SU-DHL-6 (cell line): Measurements from ENCODE around the gene NRAP.

Experiments used
- EZH2phosphoT487 ChIP-seq: fragments of 200-600 bp; sonication (generic), shearing (Covaris generic); conservative IDR thresholded peaks from 2 replicates; pipeline ENCODE4 v1.6.1; 2018; ENCODE audit warnings: mild to moderate bottlenecking, antibody characterized with exemption, low read length, moderate library complexity, mixed read lengths
- TF ChIP-seq, protein P1 (sequence below): fragments of 200-600 bp; sonication (generic); IDR thresholded peaks from one replicate; pipeline ENCODE4 v1.5.1; 2017; ENCODE audit warnings: antibody characterized with exemption, mild to moderate bottlenecking, low read length, moderate library complexity; ENCODE audit not compliant: insufficient read depth, poor library complexity, severe bottlenecking

- TF ChIP-seq, protein P1, sequence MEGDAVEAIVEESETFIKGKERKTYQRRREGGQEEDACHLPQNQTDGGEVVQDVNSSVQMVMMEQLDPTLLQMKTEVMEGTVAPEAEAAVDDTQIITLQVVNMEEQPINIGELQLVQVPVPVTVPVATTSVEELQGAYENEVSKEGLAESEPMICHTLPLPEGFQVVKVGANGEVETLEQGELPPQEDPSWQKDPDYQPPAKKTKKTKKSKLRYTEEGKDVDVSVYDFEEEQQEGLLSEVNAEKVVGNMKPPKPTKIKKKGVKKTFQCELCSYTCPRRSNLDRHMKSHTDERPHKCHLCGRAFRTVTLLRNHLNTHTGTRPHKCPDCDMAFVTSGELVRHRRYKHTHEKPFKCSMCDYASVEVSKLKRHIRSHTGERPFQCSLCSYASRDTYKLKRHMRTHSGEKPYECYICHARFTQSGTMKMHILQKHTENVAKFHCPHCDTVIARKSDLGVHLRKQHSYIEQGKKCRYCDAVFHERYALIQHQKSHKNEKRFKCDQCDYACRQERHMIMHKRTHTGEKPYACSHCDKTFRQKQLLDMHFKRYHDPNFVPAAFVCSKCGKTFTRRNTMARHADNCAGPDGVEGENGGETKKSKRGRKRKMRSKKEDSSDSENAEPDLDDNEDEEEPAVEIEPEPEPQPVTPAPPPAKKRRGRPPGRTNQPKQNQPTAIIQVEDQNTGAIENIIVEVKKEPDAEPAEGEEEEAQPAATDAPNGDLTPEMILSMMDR = no peak
- TF ChIP-seq EZH2phosphoT487 = no peak
These were observed 98.5 kb downstream of the NRAP start for GRCh38 chr10:113565364-113565763.
